Right lung (tissue), 5 donors: ENCODE data around the gene MRGPRG. TPM values are rescaled to one million over a fixed set of nuclear protein-coding genes. Genes with fewer than 3 reads are reported as not detected.

ENCODE experiments used
- DNase-seq, 2 donors: peaks; one replicate each; pipeline ENCODE4 v3.0.0-alpha.2; 2013
- polyA plus RNA-seq, 5 donors: library from polyadenylated mRNA; unstranded; fragments of 120-200 nt; gene quantifications; one replicate each; pipeline versions ENCODE4 v1.2.1 to v1.2.3, GENCODE V29; 2013; ENCODE audit warnings: inconsistent platforms in 1 of 5, low replicate concordance in 1 of 5; ENCODE audit not compliant: insufficient read length in 5 of 5, insufficient read depth in 1 of 5

The MRGPRG gene
- polyA plus RNA-seq, 5 donors, result not detected

DNA sequence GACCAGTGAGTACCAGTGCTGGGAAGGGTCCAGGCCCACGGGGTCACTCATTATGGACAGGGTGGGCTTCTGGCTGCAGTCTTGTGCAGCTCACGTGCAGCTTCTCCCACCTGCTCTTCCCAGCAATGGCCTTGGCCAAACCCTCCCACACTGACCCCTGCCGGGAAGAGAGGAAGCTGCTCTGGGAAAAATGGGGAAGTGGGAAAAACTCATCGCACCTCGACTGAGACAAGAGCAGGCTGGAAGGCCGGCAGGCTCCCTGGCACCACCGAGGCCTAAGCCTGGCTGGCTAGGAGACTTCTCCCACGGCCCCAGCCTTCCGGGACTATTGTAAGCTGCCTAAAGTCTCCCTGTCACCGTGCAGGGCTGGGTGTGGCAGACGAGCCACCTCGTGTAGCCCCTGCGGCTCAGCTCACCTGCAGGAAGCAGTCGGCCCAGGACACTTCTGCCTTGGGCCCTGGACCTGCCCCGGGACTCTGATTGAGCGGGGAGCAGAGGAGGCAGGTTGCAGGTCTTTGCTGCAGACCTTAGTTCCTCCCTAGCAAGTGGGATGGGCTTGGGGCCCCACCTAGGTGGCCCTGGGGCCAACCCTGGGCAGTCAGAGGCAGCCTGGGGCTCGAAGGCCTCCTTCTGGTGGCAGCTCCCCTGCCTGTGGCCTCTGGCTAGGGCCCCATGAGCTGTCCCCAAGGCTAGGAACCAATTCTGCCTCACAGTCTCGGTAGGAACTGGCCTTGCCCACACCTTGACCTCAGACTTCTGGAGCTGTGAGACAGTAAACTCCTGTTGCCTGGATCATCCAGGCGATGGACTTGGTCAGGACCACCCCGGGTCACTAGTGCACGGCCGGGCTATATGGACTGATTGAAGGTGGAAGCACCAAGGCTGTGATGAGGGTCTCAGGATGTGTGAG is 23.1 kb downstream of the MRGPRG start:
- no peak for DNase-seq

- no peak for DNase-seq
Measured at GRCh38 chr11:3194016-3194816, 24.4 kb downstream of the MRGPRG start.

GRCh38 chr11:3193373-3194015 is 25.1 kb downstream of the MRGPRG start:
- DNase-seq, result no peak

GRCh38 chr11:3192511-3193372 is 25.9 kb downstream of the MRGPRG start:
- DNase-seq, result no peak

GRCh38 chr11:3191586-3192324 is 26.9 kb downstream of the MRGPRG start:
- DNase-seq, result no peak

GRCh38 chr11:3190600-3190999 is 28.0 kb downstream of the MRGPRG start:
- no peak for DNase-seq

- DNase-seq, result no peak
Measured at GRCh38 chr11:3189886-3190583, 28.6 kb downstream of the MRGPRG start.

DNA sequence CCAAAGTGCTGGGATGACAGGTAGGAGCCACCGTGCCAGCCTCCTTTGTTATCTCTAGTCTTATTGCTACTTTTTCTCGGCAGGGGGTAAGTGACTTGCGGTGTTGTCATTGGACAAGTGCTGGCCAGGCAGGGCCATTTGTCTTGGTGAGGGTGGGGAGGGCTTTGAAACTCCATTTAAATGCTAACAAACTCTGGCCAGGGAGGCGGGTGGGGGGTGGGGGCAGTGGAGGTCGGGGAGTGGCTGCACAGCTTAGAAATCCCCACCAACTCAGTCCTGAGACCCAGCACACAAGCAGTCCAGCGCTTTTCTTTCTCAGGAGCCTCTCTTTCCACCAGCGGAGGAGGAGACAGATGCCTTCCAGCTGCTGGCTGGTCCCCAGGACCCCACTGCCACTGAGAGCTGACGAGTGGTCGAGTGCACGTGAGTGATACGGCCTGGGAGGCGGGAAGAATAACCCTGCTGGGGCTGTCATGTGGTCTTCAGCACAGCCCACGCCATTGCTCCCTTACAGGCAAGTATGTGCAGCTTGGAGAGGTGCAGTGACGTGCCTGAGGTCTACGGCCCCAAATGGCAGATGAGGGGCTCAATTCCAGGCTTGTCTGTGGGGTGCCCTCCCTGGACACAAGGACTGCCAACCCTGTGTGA is 29.3 kb downstream of the MRGPRG start:
- DNase-seq, result no peak

- no peak for DNase-seq
Measured at GRCh38 chr11:3188496-3189195, 30.0 kb downstream of the MRGPRG start.

DNA sequence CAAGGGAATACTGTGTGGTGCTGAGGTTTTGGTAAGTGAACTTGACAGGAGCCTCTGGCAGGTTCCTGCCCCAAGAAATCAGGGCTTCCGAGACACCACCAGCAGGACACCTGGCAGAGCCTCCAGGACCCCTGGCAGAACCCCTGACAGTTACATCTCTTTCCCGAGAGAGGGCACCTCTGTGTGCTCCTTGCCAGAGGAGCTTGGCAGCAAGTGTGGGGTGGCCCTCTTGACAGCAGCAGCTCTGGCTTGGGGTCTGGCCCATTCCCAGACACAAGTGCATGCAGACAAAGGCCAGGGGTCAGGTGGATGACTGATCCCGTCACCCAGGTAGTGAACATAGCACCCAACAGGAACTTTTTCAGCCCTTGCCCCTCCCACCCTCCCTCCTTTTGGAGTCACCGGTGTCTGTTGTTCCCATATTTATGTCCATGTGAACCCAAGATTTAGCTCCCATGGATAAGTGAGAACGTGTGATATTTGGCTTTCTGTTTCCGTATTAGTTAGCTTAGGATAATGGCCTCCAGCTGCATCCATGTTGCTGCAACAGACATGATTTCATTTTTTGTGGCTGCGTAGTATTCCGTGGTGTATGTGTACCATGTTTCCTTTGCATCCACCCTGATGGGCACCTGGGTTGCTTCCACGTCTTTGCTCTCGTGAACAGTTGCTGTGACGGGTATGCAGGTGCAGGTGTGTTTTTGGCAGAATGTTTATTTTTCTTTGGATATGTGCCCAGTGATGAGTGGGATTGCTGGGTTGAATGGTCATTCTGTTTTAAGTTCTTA is 32.3 kb downstream of the MRGPRG start:
- no peak for DNase-seq

- DNase-seq, result no peak
Measured at GRCh38 chr11:3184732-3185347, 33.8 kb downstream of the MRGPRG start.

GRCh38 chr11:3183523-3183922 is 35.1 kb downstream of the MRGPRG start:
- DNase-seq, result no peak

- DNase-seq, result no peak
Measured at GRCh38 chr11:3182462-3182852, 36.2 kb downstream of the MRGPRG start.

DNA sequence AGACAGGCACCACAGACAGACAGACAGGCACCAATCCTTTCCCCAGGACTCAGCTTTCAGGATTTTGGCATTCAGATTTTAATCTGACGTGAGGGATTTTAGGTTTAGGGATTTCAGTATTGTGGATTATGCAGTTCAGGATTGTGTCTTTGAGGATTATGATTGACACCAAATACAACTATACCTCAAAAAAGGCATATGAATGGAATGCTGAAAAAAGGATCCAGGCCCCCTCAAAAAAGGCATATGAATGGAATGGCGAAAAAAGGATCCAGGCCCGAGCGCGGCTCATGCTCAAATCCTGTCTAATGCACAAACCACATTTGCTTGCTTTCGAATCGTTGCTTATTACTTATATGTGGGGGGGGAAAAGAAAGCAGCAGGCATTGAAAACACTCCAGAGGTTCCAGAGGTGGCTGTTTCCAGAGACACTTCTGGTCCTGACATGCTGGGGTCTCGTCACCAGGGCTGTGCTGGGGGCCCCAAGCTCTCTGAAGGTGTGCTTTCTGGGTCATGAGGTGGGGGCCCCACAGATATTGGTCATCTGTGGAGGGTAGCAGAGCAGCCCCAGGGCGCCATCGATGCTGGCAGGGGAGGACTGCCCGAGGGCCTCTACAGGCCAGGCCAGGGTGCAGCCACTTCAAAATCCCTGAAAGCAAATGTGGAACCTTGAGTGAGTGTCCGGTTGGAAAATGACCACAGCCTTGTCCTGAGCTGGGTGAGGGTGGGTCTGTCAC is 36.7 kb downstream of the MRGPRG start:
- DNase-seq, result no peak

DNA sequence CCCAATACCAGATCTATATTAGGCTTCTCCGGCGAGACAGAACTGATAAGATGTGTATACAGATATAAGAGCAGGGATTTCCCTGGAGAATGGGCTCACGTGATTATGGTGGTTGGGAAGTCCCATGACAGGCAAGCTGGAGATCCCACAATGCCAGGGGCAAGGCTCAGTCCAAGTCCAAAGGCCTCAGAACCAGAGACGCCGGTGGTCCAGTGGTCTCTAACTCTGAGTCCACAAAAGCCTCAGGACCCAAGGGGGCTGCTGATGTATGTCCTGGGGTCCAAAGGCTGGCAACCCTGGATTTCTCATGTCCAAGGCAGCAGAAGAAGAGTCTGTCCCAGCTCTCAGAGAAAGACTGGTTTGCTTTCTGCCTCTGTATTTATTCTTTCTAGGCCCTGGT is 37.7 kb downstream of the MRGPRG start:
- no peak for DNase-seq

DNA sequence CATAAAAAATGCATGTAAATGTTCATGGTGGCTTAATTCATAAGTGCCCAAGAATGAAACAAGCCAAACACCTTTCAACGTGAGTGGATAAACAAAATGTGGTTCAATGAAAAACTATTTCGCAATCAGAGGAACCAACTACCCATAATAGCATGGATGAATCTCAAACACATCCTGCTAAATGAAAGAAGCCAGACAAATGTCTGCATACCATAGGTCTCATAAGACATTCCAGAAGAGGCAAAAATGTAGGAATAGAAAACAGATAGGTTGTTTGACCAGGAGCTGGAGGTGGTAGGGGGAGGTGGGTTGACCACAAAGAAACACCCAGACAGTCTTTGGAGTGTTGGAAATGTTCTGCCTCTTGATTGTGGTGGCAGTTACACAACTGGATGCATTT is 40.3 kb downstream of the MRGPRG start:
- DNase-seq, result no peak

- no peak for DNase-seq
Measured at GRCh38 chr11:3177931-3178330, 40.7 kb downstream of the MRGPRG start.
